HepG2 (cell line): ENCODE results near the gene H1-8. TPM values are rescaled to one million over a fixed set of nuclear protein-coding genes. Genes with fewer than 3 reads are reported as not detected.

Experiments used
- ATF7-NPFF ChIP-seq: sonication (generic); formaldehyde crosslinking; IDR thresholded peaks from 2 replicates; pipeline ENCODE4 v1.8.1; 2023; ENCODE audit warnings: mild to moderate bottlenecking, low read depth, missing genetic modification reagents, moderate library complexity
- CBX1 ChIP-seq: IDR thresholded peaks from one replicate; pipeline ENCODE4 v1.6.1; 2016; ENCODE audit warnings: antibody characterized with exemption, low read depth
- CREB1 ChIP-seq, 2 experiments: fragments of 450-650 bp in 1 of 2; IDR thresholded peaks; 2 replicates each; pipeline ENCODE4 v1.6.1; 2016 to 2017; ENCODE audit warnings: control low read depth in 1 of 2, mild to moderate bottlenecking in 1 of 2, missing compliant biosample characterization in 1 of 2, missing genetic modification characterization in 1 of 2
- KLF11 ChIP-seq: IDR thresholded peaks from 2 replicates; pipeline ENCODE4 v1.6.1; 2016; ENCODE audit warnings: missing compliant biosample characterization
- MAFG ChIP-seq: sonication (generic); formaldehyde crosslinking; IDR thresholded peaks from 2 replicates; pipeline ENCODE4 v1.5.1; 2020; ENCODE audit warnings: mild to moderate bottlenecking, missing genetic modification reagents
- MEIS1 ChIP-seq: sonication (generic); formaldehyde crosslinking; IDR thresholded peaks from 2 replicates; pipeline ENCODE4 v1.9.0; 2021; ENCODE audit warnings: mild to moderate bottlenecking, missing genetic modification reagents, moderate library complexity, borderline replicate concordance
- MXI1 ChIP-seq: IDR thresholded peaks from 3 replicates; pipeline ENCODE4 v1.6.1; 2012; ENCODE audit warnings: low read depth, low read length, inconsistent platforms, borderline replicate concordance
- MYNN ChIP-seq: sonication (generic); formaldehyde crosslinking; IDR thresholded peaks from 2 replicates; pipeline ENCODE4 v1.4.0; 2020; ENCODE audit warnings: mild to moderate bottlenecking, low read depth, missing genetic modification reagents
- TBX3 ChIP-seq: fragments of 450-650 bp; IDR thresholded peaks from 2 replicates; pipeline ENCODE4 v1.6.1; 2017; ENCODE audit warnings: antibody characterized with exemption, mild to moderate bottlenecking, inconsistent platforms, borderline replicate concordance
- YEATS2 ChIP-seq: sonication (generic); formaldehyde crosslinking; IDR thresholded peaks from 2 replicates; pipeline ENCODE4 v1.4.0; 2020; ENCODE audit warnings: missing genetic modification reagents, borderline replicate concordance
- ZNF256 ChIP-seq: sonication (generic); formaldehyde crosslinking; conservative IDR thresholded peaks from 2 replicates; pipeline ENCODE4 v1.4.0; 2020; ENCODE audit warnings: missing genetic modification reagents
- ZNF367 ChIP-seq: sonication (generic); formaldehyde crosslinking; IDR thresholded peaks from 2 replicates; pipeline ENCODE4 v1.4.0; 2020; ENCODE audit warnings: missing genetic modification reagents, borderline replicate concordance
- ZNF431 ChIP-seq: sonication (generic); formaldehyde crosslinking; IDR thresholded peaks from 2 replicates; pipeline ENCODE4 v1.9.0; 2022; ENCODE audit warnings: missing genetic modification reagents, low read depth, mild to moderate bottlenecking, borderline replicate concordance
- ZNF614 ChIP-seq: IDR thresholded peaks from 2 replicates; pipeline ENCODE4 v1.6.1; 2018; ENCODE audit warnings: missing biosample characterization, missing genetic modification reagents, inconsistent platforms, borderline replicate concordance
- ZNF619 ChIP-seq: sonication (generic); formaldehyde crosslinking; IDR thresholded peaks from 2 replicates; pipeline ENCODE4 v1.4.0; 2020; ENCODE audit warnings: mild to moderate bottlenecking, missing genetic modification reagents
- ZNF782 ChIP-seq: sonication (generic); formaldehyde crosslinking; IDR thresholded peaks from 2 replicates; pipeline ENCODE4 v1.4.0; 2020; ENCODE audit warnings: missing genetic modification reagents, mild to moderate bottlenecking, borderline replicate concordance
- ZNF788 ChIP-seq: sonication (generic); formaldehyde crosslinking; IDR thresholded peaks from 2 replicates; pipeline ENCODE4 v1.5.0; 2020; ENCODE audit warnings: mild to moderate bottlenecking, missing genetic modification reagents, borderline replicate concordance
- polyA plus RNA-seq, 8 experiments: library from polyadenylated mRNA; depleted of rRNA in 3 of 8; stranded (reverse) in 7 of 8; unstranded in 1 of 8; fragments of >200 nt; fragmentation: Illumina TruSeq in 4 of 8; extraction: Trizol in 4 of 8; gene quantifications; 2 replicates each; pipeline versions ENCODE4 v1.2.1 to v1.2.3, GENCODE V29; 2011 to 2016; ENCODE audit warnings: low read depth in 4 of 8, missing spikeins in 1 of 8, mixed read lengths in 1 of 8; ENCODE audit not compliant: insufficient read depth in 1 of 8
- total RNA-seq, 5 experiments: library from RNA; depleted of rRNA; stranded (reverse); fragments of >200 nt; fragmentation: Illumina TruSeq; extraction: Trizol; gene quantifications; 2 replicates each; pipeline ENCODE4 v1.2.3, GENCODE V29; 2016; ENCODE audit warnings: low read depth in 1 of 5
- TF ChIP-seq, protein P1 (sequence below): sonication (generic); formaldehyde crosslinking; IDR thresholded peaks from 2 replicates; pipeline ENCODE4 v1.4.0; 2020; ENCODE audit warnings: mild to moderate bottlenecking, missing genetic modification reagents
- TF ChIP-seq, protein P2 (sequence below): sonication (generic); formaldehyde crosslinking; IDR thresholded peaks from 2 replicates; pipeline ENCODE4 v1.4.0; 2020; ENCODE audit warnings: missing genetic modification reagents
- TF ChIP-seq, protein P3 (sequence below), 2 experiments: sonication (generic) in 1 of 2; formaldehyde crosslinking in 1 of 2; IDR thresholded peaks; 2 replicates each; pipeline versions ENCODE4 v1.6.1 to v1.9.0; 2014 to 2022; ENCODE audit warnings: antibody characterized with exemption in 1 of 2, borderline replicate concordance in 1 of 2, inconsistent platforms in 1 of 2, low read depth in 1 of 2, missing genetic modification reagents in 1 of 2

The H1-8 gene
- total and polyA plus RNA-seq, 2 of the 13 experiments (the other 11 are each of a cell fraction or from before 2014, with no cell fraction given), result 0.08 TPM; not detected in 1

DNA sequence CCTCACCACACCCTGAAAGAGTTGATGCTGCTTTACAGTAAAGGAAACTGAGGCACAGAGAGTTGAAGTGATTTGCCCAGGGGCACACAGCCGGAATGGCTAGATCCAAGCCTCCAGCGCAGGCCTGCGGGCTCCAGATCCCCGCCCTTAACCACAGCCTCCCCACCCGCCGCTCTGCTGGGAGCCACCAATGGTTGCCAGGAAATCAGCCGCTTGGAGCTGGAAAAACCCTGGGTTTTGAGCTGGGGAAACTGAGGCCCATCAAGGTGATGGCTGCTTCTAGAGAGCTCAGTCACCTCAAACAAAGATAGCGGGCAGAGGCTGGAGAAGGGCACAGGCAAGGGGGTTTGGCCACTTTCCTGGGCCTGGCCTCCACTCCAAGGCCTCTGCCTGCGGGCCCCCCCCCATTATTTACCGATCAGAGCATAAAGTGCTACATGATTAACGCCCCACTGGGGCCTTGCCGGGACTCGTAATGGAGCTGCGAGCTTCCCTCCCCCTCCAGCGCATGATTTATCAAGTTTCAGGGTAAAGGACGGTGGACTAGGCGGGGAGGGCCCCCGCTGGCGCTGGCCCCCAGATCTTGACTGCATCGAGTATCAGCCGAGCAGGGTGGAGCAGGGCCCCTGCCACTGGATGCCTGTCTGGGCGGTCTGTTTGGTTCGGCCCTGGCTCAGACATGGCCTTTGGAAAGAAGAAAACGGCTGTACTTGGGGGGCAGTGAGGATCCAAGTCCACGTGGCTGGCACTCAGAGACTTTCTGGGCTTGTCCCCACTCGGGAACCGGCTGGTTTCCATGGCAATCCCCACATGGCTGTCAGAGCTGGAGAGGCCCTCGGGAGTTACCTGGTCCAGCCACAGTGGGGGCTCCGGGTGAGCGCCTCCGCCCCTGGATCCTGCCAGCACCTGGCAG is 54.4 kb downstream of the H1-8 start (continued):
- TF ChIP-seq ZNF788, result peak; percentile 17; the same call in 1 of the 2 replicates
- TF ChIP-seq MAFG (CRISPR knock-in tag), result no peak
- TF ChIP-seq CBX1, result no peak
- TF ChIP-seq MYNN, result no peak
- no peak for TF ChIP-seq ZNF367 (CRISPR knock-in tag)
- no peak for TF ChIP-seq MXI1
- no peak for TF ChIP-seq MEIS1 (CRISPR knock-in tag)
- no peak for TF ChIP-seq CREB1 (IDR thresholded peaks at IDR 0.05)
- TF ChIP-seq CREB1 (CRISPR knock-in tag; IDR thresholded peaks at IDR 0.05), result no peak
- TF ChIP-seq ZNF614 (CRISPR knock-in tag), result no peak; the same call in 1 of the 2 replicates
- no peak for TF ChIP-seq ZNF256
- TF ChIP-seq YEATS2, result no peak
- TF ChIP-seq ATF7-NPFF, result peak; percentile 75
- TF ChIP-seq, protein P1, sequence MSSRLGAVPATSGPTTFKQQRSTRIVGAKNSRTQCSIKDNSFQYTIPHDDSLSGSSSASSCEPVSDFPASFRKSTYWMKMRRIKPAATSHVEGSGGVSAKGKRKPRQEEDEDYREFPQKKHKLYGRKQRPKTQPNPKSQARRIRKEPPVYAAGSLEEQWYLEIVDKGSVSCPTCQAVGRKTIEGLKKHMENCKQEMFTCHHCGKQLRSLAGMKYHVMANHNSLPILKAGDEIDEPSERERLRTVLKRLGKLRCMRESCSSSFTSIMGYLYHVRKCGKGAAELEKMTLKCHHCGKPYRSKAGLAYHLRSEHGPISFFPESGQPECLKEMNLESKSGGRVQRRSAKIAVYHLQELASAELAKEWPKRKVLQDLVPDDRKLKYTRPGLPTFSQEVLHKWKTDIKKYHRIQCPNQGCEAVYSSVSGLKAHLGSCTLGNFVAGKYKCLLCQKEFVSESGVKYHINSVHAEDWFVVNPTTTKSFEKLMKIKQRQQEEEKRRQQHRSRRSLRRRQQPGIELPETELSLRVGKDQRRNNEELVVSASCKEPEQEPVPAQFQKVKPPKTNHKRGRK (CRISPR knock-in tag), result no peak
- TF ChIP-seq, protein P2, sequence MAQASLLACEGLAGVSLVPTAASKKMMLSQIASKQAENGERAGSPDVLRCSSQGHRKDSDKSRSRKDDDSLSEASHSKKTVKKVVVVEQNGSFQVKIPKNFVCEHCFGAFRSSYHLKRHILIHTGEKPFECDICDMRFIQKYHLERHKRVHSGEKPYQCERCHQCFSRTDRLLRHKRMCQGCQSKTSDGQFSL (CRISPR knock-in tag), result peak; percentile 92
- no peak for TF ChIP-seq ZNF431 (CRISPR knock-in tag)
- TF ChIP-seq ZNF782 (CRISPR knock-in tag), result no peak
- no peak for TF ChIP-seq KLF11
- no peak for TF ChIP-seq ZNF619
- no peak for TF ChIP-seq TBX3
- TF ChIP-seq, protein P3, sequence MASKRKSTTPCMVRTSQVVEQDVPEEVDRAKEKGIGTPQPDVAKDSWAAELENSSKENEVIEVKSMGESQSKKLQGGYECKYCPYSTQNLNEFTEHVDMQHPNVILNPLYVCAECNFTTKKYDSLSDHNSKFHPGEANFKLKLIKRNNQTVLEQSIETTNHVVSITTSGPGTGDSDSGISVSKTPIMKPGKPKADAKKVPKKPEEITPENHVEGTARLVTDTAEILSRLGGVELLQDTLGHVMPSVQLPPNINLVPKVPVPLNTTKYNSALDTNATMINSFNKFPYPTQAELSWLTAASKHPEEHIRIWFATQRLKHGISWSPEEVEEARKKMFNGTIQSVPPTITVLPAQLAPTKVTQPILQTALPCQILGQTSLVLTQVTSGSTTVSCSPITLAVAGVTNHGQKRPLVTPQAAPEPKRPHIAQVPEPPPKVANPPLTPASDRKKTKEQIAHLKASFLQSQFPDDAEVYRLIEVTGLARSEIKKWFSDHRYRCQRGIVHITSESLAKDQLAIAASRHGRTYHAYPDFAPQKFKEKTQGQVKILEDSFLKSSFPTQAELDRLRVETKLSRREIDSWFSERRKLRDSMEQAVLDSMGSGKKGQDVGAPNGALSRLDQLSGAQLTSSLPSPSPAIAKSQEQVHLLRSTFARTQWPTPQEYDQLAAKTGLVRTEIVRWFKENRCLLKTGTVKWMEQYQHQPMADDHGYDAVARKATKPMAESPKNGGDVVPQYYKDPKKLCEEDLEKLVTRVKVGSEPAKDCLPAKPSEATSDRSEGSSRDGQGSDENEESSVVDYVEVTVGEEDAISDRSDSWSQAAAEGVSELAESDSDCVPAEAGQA (IDR thresholded peaks at IDR 0.05; ENCODE audit: low read depth), result no peak
- TF ChIP-seq, protein P3 (CRISPR knock-in tag; IDR thresholded peaks at IDR 0.05; ENCODE audit: borderline replicate concordance), result 0 out of 2 replicates have a peak, but pooled peaks have one; percentile 54
